ENCODE data around the gene GAL.

DNA sequence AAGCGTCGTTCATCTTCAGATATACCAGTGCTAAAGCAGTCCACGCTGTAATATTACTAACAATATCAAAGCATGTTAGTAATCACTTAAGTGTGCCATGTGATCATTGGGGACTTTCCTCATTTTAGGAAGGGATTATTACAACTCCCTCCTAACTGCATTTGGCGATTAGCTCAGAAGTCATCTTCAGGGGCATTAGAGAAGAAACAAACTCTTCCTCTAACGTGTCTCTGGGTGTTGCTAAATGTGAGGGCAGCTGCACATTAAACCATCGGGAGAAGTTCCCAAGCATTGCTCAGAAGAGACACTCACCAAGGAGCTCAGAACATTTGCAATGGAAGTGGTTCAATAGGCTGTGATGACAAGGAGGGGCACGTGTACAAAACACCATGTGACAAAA is 49.8 kb downstream of the GAL start:
- TF ChIP-seq BHLHE40 (IDR thresholded peaks at IDR 0.05; ENCODE audit: borderline replicate concordance) (no peak), CTBP1 (IDR thresholded peaks at IDR 0.05; ENCODE audit: borderline replicate concordance) (no peak), SUZ12 (IDR thresholded peaks at IDR 0.05) (no peak), SP1 (IDR thresholded peaks at IDR 0.05) (no peak)

All from HEK293T (cell line).